GM12874 (cell line): ENCODE measurements around the gene CAMK1D.

Experiments used
- TF ChIP-seq, protein P1 (sequence below): IDR thresholded peaks from 2 replicates; pipeline ENCODE4 v1.5.1; 2011; ENCODE audit warnings: low read depth, mild to moderate bottlenecking, control low read depth, low read length, moderate library complexity; ENCODE audit not compliant: insufficient read depth

The CAMK1D gene

DNA sequence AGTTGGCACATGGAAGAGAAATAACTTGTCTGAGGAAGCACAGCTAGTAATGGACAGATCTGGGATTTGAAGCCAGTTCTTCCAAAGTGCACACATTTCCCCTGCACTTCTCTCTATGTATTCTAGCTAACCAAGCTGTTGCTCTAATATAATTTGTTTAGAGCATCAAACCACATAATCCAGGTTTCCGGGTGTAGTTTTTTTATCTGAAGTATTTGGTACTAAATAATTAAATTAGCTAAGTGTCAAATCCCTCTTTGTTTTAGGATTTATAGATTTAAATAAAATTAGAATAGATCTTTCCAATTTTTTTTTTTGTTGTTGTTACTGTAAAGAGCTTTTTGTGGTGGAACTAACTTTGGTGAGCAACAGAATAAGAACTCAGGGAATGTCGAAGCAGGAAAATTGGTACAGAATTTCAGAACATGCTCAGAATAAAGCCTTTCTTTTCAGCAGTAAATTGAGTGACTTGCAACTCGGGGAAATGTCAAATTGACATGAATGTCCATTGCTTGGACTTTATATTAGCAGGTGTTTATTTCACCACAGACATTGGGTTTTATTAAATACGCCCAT lies 33.7 kb downstream of the CAMK1D start:
- TF ChIP-seq, protein P1, sequence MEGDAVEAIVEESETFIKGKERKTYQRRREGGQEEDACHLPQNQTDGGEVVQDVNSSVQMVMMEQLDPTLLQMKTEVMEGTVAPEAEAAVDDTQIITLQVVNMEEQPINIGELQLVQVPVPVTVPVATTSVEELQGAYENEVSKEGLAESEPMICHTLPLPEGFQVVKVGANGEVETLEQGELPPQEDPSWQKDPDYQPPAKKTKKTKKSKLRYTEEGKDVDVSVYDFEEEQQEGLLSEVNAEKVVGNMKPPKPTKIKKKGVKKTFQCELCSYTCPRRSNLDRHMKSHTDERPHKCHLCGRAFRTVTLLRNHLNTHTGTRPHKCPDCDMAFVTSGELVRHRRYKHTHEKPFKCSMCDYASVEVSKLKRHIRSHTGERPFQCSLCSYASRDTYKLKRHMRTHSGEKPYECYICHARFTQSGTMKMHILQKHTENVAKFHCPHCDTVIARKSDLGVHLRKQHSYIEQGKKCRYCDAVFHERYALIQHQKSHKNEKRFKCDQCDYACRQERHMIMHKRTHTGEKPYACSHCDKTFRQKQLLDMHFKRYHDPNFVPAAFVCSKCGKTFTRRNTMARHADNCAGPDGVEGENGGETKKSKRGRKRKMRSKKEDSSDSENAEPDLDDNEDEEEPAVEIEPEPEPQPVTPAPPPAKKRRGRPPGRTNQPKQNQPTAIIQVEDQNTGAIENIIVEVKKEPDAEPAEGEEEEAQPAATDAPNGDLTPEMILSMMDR = no peak

DNA sequence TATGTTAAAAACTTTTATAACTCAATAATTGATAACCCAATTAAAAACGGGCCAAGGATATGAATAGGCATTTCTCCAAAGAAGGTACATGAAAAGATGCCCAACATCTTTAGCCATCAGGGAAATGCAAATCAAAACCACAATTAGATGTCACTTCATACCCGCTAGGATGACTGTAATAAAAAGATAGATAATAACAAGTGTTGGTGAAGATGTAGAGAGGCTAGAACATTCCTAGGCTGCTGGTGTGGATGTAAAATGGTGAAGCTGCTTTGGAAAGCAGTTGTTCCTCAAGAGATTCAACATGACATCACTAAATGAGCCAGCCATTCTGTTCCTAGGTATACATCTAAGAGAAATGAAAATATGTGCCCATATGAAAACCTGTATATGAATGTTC lies 35.6 kb downstream of the CAMK1D start:
- TF ChIP-seq, protein P1 = no peak

DNA sequence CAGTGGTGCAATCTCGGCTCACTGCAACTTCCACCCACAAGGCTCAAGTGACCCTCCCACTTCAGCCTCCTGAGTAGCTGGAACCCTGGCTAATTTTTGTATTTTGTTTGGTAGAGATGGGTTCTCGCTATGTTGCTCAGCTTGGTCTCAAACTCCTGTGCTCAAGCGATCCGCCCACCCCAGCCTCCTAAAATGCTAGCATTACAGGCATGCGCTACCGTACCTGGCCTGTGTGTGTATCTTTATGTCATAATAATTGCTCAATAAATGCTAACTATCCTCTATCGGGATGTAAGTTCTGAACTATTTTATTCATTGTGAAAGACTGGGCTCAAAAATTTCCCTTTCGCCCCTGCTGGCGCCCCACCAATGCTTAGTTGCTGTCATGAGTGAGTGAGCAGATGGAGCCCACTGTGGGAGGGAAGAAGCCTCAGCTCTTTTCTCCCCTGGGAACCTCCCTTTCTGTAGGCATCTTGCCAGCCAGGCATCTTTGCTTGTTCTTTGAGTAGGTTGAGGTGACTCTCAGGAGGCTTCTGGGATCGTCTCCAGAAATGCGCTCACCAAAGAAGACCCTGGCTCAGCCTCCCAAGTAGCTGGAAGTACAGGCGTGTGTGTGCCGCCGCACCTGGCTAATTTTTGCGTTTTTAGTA lies 38.3 kb downstream of the CAMK1D start:
- TF ChIP-seq, protein P1 = no peak

DNA sequence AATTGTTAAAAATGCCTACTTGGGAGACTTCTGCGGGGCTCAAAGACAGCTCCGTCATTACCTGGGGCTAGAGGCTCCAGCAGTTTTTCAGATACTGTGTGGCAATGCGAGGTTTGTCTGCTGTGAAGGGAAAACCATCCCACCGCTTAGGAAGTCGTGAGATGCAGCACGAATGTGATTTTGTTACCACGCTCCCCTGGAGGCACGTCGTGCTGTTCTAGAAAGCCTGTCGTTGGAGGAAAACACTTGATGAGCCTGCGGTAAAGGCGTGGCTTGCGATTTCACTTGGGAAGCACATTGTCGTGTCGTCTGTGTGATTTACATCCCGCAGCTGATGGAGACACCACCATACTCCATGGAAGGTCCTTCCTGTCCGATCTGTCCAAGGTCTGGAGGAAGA lies 39.3 kb downstream of the CAMK1D start:
- TF ChIP-seq, protein P1 = no peak

DNA sequence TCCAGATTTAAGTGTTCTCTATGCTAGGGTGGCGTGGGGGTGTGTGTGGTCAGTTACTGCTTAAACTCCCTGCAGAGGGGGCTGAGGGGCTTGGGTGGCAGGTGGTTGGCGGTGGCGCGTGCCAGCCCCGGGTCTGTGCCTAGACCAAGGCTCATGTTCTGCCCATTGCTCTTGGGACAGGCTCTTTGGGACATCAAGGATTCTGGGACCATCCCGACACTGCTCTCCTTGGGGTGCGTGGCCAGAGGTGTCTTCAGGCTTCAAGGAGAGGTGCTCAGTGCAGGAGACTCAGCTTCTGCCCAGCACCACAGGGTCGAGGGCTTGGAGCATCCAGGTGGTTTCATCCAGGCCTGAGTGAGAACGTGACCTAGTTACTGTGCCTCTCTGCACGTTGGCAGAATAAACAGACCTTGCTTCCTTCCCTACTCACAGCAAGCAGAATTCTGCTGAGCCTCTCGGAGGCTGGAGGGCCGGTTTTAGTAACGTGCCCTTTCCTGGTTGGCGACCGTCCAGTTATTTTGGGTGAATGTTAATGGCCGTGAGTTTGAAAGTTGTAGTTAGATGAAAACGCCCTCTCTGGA lies 39.9 kb downstream of the CAMK1D start:
- TF ChIP-seq, protein P1 = no peak

DNA sequence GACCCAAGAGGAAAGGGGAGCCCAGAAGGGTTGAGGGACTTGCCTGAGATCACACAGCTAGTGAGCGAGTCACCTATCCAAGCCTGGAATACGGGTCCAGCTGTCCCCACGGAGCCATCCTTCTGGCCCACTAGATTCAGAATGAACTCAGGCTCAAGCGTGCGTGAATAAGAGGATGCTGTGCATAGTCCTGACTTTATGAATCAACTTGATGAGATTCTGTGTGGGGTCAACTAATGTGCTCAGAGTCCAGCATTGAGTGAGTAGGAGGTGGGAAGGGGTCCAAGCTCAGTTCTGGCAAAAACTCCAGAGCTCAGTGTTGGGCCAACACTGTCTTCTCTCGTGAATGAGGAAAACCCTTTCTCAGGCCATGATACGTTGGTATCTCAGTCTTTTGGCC lies 41.4 kb downstream of the CAMK1D start:
- TF ChIP-seq, protein P1 = no peak

DNA sequence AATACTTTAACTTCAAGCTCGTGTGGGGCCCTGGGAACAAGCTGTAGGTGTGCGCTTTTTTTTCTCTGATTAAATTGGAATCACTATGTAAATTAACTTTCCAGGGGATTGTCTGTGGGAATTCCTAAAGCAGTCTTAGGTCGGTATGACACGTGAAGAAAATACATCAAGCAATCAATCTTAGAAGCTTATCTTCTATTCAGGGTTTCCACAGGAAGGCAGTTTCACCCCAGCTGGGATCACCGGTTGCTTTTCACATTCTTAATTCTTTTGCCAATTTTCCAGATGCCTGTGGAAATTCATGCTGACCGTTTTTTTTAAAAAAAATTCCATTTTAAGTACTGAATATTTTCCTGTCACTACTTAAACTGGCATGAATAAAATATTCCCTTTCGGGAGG lies 41.9 kb downstream of the CAMK1D start:
- TF ChIP-seq, protein P1 = no peak
